ENCODE data around the gene ZNRF1. TPM values are rescaled to one million over a fixed set of nuclear protein-coding genes. Genes with fewer than 3 reads are reported as not detected.

Gene ZNRF1
- total RNA-seq, 1 experiment from 2014 or later = 48.2 TPM

- H3K4me2 ChIP-seq (ENCODE audit: low read length) = peak overlapping the region; percentile 79
These were observed 112.7 kb downstream of the ZNRF1 start for GRCh38 chr16:75111514-75111940.

More at GRCh38 chr16:75111514-75111940, 112.7 kb downstream of the ZNRF1 start:
- no peak overlapping the region for H2AFZ ChIP-seq (ENCODE audit: low read depth, low read length, poor library complexity, severe bottlenecking)
- POLR2A ChIA-PET = interaction anchor here (1.7 to 3.1 kb wide), 3 partner anchors 99 to 126 kb away, joined by 4 to 19 read pairs (median 17); partner anchors contain the start of genes WDR59 and ZNRF1
- CTCF ChIA-PET = interaction anchor here (0.9 to 4.4 kb wide), 22 partner anchors 8 to 402 kb away, joined by 3 to 116 read pairs (median 4); partner anchors contain the start of genes WDR59, ZFP1 and ZNRF1
- no peaks in the 10 kb centered on the region for H4K20me1 ChIP-seq (ENCODE audit: insufficient read depth)
- no peak for TF ChIP-seq SIN3A (IDR thresholded peaks at IDR 0.05; ENCODE audit: low read depth)
- TF ChIP-seq, protein P1, sequence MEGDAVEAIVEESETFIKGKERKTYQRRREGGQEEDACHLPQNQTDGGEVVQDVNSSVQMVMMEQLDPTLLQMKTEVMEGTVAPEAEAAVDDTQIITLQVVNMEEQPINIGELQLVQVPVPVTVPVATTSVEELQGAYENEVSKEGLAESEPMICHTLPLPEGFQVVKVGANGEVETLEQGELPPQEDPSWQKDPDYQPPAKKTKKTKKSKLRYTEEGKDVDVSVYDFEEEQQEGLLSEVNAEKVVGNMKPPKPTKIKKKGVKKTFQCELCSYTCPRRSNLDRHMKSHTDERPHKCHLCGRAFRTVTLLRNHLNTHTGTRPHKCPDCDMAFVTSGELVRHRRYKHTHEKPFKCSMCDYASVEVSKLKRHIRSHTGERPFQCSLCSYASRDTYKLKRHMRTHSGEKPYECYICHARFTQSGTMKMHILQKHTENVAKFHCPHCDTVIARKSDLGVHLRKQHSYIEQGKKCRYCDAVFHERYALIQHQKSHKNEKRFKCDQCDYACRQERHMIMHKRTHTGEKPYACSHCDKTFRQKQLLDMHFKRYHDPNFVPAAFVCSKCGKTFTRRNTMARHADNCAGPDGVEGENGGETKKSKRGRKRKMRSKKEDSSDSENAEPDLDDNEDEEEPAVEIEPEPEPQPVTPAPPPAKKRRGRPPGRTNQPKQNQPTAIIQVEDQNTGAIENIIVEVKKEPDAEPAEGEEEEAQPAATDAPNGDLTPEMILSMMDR (IDR thresholded peaks at IDR 0.05 in 2 of 3, conservative IDR thresholded peaks at IDR 0.05 in 1 of 3; ENCODE audit: borderline replicate concordance in 1 of 3, insufficient read depth in 1 of 3, low read depth in 2 of 3, low read length in 2 of 3) = 0 out of 6 replicates have a peak, but pooled peaks of 1 of the 3 experiments have one; percentile 0
- RAD21 ChIA-PET (ENCODE audit: low non-redundant PET in 1 of 2, low total read pairs in 2 of 2, uncharacterized antibody in 2 of 2, unreplicated experiment in 2 of 2) = interaction anchor here (0.5 to 3.5 kb wide), 11 partner anchors 13 to 248 kb away, joined by 3 to 33 read pairs (median 5); partner anchors contain the start of genes ZNRF1 (in 2 of the 2) and WDR59 (in 1 of the 2)
- no peaks in the 10 kb centered on the region for H3K9me2 ChIP-seq (ENCODE audit: insufficient read depth)
- H3K9me3 ChIP-seq (ENCODE audit: control insufficient read depth in 1 of 2, insufficient read depth in 1 of 2, low read depth in 1 of 2, low read length in 2 of 2) = no peaks in the 10 kb centered on the region
- H3K4me1 ChIP-seq (ENCODE audit: control insufficient read depth in 1 of 2, insufficient read depth in 2 of 2, low read length in 2 of 2) = peaks cover 38 to 56% of the 10 kb centered on the region in 2 experiments
- no peak overlapping the region for H3K4me3 ChIP-seq (replicated peaks in 1 of 2; ENCODE audit: low read depth in 1 of 2, low read length in 2 of 2)
- H3K79me2 ChIP-seq (ENCODE audit: insufficient read depth, low read length) = no peaks in the 10 kb centered on the region
- no TSS peak for BruUV-seq (replicated peaks)
- peaks cover 0 to 1% of the 10 kb centered on the region in 2 experiments; a peak in 1 of 4 replicates for H3K36me3 ChIP-seq (ENCODE audit: control insufficient read depth in 1 of 2, insufficient read depth in 2 of 2, low read length in 2 of 2)
- H3K27me3 ChIP-seq (ENCODE audit: insufficient read depth, low read length) = no peaks in the 10 kb centered on the region
- DNase-seq (ENCODE audit: low read depth, low spot score) (no peak), ATAC-seq (peak; percentile 7)
- peak overlapping the region; percentile 91; the same call in 1 of the 2 replicates for H3K27ac ChIP-seq (ENCODE audit: low read depth, low read length)
- H3K9ac ChIP-seq (ENCODE audit: low read length) = peak overlapping the region; percentile 81; the same call in 1 of the 2 replicates
- intact Hi-C loops (cut with micrococcal nuclease) = loop anchor here (1.0 to 10.0 kb wide), 3 partner anchors 113 to 297 kb away; no protein-coding TSS in a partner anchor
